ENCODE data around the gene EVI5.

GRCh38 chr1:92749024-92749634 lies 35.8 kb downstream of the EVI5 start:
- TF ChIP-seq GATA3 (IDR thresholded peaks at IDR 0.05; ENCODE audit: low read depth, low read length) (no peak), GATA2 (IDR thresholded peaks at IDR 0.05; ENCODE audit: low read depth, low read length) (no peak)

Data from SH-SY5Y (cell line).